CD4-positive, alpha-beta T cell treated with Interleukin-4 for 1 hour (primary cell): ENCODE results near the gene TRIM44.

ENCODE experiments used
- DNase-seq, 2 donors: peaks; one replicate each; pipeline ENCODE4 v3.0.0-alpha.2; 2020 to 2022

Gene TRIM44

GRCh38 chr11:35794333-35794732 is 131.8 kb downstream of the TRIM44 start:
- no peak for DNase-seq

- no peak for DNase-seq
These were observed 132.3 kb downstream of the TRIM44 start for GRCh38 chr11:35794850-35795249.

DNA sequence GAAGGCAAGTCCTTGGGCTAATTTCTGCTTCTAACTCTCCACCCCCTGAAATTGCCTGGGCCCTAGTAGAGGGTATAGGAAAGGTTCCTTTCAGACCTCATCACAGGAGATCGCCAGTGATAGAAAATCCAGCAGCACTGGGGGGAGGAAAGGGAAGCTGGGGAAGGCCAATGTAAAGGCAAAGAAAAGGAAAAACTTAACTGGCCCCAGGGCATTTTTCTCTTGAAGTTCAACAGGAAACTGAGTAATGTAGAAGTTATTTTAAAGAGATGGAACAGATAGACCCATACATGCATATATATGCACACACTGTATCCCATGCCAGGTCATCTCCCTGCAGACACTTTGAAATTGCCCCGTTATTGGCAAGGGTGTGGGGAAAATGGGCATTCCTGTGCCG is 134.0 kb downstream of the TRIM44 start:
- no peak for DNase-seq

DNA sequence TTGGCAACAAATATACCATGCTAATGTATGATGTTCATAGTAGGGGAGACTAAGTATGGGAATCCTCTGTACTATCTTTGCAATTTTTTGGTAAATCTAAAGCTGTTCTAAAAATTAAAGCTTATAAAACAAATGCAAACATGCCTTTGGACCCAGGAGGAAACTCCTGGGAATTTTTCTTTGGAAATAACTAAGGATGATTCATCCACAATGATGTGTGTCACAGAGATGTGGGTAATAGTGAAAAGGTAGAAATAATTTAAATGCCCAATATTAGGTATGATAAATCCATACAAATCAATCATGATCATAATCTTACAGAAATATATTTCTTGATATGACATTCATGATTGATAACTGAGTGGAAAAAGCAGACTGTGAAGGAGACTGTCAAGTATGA is 135.8 kb downstream of the TRIM44 start:
- no peak for DNase-seq

DNA sequence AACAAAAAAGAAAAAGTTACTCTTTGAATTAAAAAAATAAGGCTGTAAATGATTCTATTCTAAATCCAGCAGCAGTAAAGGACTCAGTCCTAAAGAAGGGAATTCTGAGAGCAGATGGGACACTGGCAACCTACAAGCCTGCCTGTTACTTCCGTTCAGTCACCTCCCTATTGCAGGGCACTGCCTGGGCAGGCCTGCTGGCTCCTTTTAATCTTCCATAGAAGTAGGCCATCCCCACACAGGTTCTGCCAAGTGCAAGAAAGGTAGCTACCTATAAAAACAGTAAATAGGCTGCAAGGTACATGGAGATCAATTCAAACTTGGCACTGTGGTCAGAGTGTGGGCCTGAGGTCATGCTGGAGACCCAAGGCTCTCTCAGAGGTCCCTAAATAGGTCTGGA is 136.4 kb downstream of the TRIM44 start:
- no peak for DNase-seq

GRCh38 chr11:35799655-35800054 is 137.1 kb downstream of the TRIM44 start:
- no peak for DNase-seq

GRCh38 chr11:35800970-35801953 is 138.7 kb downstream of the TRIM44 start:
- no peak for DNase-seq

DNA sequence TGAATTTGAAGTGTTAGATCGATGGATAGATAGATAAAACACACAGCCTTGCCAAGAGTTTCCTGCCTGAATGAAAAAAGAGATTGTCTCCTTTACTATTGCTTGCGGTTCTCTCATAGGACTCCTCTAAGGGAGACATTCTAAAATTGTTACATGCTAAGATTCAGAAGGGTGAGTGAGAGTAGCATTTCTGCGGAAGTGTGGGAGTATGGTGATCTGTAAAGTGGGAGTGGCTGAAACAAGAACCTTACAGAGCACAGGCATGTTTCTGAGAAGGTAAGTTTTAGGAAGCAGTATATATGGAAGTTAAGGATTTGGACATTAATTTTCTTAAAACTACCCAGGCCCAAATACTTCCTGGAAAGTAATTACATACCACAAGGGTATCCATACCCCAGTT is 139.6 kb downstream of the TRIM44 start:
- no peak for DNase-seq

GRCh38 chr11:35802672-35803071 is 140.1 kb downstream of the TRIM44 start:
- DNase-seq, result no peak

GRCh38 chr11:35803115-35803514 is 140.5 kb downstream of the TRIM44 start:
- no peak for DNase-seq

- no peak for DNase-seq
These were observed 142.0 kb downstream of the TRIM44 start for GRCh38 chr11:35804451-35805040.

GRCh38 chr11:35809561-35809960 is 147.0 kb downstream of the TRIM44 start:
- no peak for DNase-seq

GRCh38 chr11:35810045-35810645 is 147.6 kb downstream of the TRIM44 start:
- no peak for DNase-seq

DNA sequence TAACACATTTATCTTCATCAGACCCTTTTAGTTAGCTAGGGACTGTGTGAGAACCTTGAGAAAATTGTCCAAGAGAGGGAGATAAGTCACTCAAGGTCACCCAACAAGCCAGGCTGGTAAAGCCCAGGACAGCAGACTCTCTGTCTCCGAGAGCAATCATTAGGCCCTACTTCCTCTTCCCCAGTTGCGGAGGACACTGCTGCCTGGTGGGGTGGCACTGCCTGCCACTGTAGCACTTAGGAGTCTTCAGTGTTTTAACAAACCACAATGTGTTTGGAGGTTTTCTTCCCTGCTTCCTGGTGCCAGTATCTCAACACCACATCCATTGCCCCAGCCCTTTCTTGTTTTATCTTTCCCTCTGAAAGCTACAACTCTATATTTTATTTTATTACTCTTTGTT is 149.2 kb downstream of the TRIM44 start:
- DNase-seq, result no peak

DNA sequence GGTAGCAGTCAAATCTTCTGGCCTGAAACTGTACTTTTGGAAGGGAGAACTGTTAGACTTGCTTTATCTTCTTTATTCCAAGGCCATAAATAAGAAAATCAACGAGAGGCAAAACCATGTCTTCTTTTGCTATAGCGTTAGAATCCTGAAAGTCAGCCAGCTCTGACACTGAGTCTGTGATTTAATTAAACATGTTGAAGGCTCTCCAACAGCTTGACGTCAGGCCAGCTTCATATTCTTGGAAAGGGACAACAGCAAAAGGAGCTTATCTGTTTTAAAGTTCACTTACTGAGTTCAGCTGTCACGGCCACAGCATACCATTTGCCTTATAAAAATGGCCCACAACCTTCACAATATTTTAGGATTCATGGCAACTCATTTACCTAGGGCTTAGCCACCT is 150.3 kb downstream of the TRIM44 start:
- DNase-seq, result no peak

DNA sequence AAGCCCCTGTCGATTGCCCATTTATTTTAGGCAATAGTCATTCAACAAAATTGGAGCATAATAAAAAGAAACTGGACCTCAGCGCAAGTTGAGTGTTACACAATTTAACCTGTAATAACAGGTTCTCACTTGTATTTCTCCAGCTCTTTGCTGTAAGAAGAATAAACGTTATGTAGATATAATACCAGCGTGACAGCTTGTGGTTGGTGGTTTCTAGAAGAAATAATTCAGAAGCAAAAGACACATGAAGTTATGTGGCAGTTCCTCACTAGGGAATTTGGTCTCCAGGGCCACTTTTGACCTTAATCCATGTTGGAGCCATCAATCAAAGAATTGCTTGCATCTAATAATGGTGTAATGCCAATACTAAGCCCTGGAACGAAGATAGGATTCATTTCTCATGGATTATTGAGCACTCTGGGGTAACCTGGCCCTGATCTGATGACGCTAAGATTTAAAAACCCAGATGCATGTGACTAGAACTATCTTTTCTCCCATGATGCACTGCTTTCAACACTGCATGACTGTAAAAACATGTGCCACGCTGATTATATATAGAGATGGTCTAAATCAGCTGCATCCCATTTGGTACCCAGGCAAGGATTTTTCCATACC is 151.6 kb downstream of the TRIM44 start:
- DNase-seq, result no peak

- no peak for DNase-seq
These were observed 152.2 kb downstream of the TRIM44 start for GRCh38 chr11:35814720-35815305.

DNA sequence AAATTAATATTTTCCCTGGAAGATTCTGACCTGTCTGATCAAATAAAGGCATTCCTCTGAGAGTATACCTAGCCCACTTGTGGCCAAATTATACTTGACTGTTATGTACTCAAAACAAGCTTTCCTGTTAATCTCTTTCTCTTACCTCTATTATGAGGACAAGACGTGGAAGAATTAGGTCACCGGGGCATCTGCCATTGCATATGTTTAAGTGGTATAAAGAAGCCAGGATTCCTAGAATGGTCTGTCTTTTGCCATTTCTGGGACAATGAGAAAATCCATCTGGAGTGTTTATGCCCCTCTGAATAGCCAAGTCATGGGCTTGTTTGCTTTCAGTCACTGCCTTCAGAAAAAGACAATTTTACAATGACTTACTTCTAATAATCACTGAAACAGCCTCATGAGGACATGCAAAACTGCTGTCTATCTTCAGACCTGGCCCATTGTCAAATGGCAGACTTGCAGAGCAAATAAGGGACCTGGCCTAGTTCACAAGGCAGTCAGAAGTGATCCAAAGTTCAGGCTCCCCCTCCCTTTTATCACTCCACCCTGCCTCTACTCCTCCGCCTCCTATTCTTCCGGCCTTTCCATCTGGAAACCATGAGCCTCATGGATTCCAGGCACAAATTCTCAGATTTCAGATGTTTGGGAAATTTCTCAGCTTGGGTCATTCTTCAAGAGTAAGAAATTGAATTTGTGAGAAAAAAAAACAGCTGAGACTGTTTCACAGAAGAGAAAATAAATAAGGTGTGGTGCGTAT is 153.2 kb downstream of the TRIM44 start:
- no peak for DNase-seq

DNA sequence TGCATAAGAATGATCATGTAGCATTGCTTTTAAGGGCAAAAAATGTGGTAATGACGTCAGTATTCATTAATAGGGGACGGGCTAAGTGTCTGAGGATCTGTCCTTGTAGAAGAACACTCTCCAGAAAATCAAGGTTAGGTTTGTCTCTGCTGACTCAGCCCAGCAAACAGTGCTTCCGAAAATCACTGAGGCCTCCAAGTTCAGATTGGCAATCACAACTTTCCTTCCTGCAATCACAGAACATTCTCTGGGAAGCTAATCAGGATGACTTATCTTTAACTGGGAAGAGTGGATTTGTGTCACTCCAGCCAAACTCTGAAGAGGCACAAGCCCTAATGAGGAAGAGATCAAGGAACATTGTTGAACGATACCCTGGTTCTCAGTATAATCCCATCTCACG is 158.0 kb downstream of the TRIM44 start:
- no peak for DNase-seq

GRCh38 chr11:35822815-35823495 is 160.4 kb downstream of the TRIM44 start:
- DNase-seq, result no peak

- no peak for DNase-seq
These were observed 161.2 kb downstream of the TRIM44 start for GRCh38 chr11:35823742-35824298.
